ENCODE measurements around the gene HOXC6. TPM values are rescaled to one million over a fixed set of nuclear protein-coding genes. Genes with fewer than 3 reads are reported as not detected.

The HOXC6 gene
- total and polyA plus RNA-seq, 2 experiments from 2014 or later = not detected

GRCh38 chr12:54014377-54015017 lies 13.7 kb upstream of the HOXC6 start:
- DNase-seq (ENCODE audit: low read depth in 1 of 2, low spot score in 1 of 2) = no peak
- no peaks in the 10 kb centered on the region for H3K36me3 ChIP-seq
- H3K4me1 ChIP-seq (ENCODE audit: low read depth) = peaks cover 8% of the 10 kb centered on the region
- H3K4me3 ChIP-seq = no peak overlapping the region
- H3K27me3 ChIP-seq = peaks cover 100% of the 10 kb centered on the region
- no peak overlapping the region for H3K27ac ChIP-seq
- TF ChIP-seq CTCF (IDR thresholded peaks at IDR 0.05; ENCODE audit: low read depth, low read length) = no peak
- no peaks in the 10 kb centered on the region for H3K9me3 ChIP-seq (ENCODE audit: low read depth)

- H3K27ac ChIP-seq = no peak overlapping the region
- H3K4me3 ChIP-seq = no peak overlapping the region
Observed at GRCh38 chr12:54015018-54015931, 13.0 kb upstream of the HOXC6 start.

GRCh38 chr12:54016051-54016450 lies 12.2 kb upstream of the HOXC6 start:
- Histone ChIP-seq H3K9me3 (ENCODE audit: low read depth) (no peaks in the 10 kb centered on the region), H3K27me3 (peaks cover 100% of the 10 kb centered on the region), H3K4me3 (no peak overlapping the region), H3K4me1 (ENCODE audit: low read depth) (peaks cover 19% of the 10 kb centered on the region), H3K36me3 (no peaks in the 10 kb centered on the region), H3K27ac (no peak overlapping the region)
- no peak for DNase-seq (ENCODE audit: low read depth in 1 of 2, low spot score in 1 of 2)
- no peak for TF ChIP-seq CTCF (IDR thresholded peaks at IDR 0.05; ENCODE audit: low read depth, low read length)

More at GRCh38 chr12:54015018-54015931, 13.0 kb upstream of the HOXC6 start:
- H3K36me3 ChIP-seq = no peaks in the 10 kb centered on the region
- no peak for TF ChIP-seq CTCF (IDR thresholded peaks at IDR 0.05; ENCODE audit: low read depth, low read length)
- peaks cover 100% of the 10 kb centered on the region for H3K27me3 ChIP-seq
- peaks cover 16% of the 10 kb centered on the region for H3K4me1 ChIP-seq (ENCODE audit: low read depth)
- no peak for DNase-seq (ENCODE audit: low read depth in 1 of 2, low spot score in 1 of 2)
- H3K9me3 ChIP-seq (ENCODE audit: low read depth) = no peaks in the 10 kb centered on the region

GRCh38 chr12:54016478-54016964 lies 11.7 kb upstream of the HOXC6 start:
- H3K36me3 ChIP-seq = no peaks in the 10 kb centered on the region
- no peak for DNase-seq (ENCODE audit: low read depth in 1 of 2, low spot score in 1 of 2)
- H3K27me3 ChIP-seq = peaks cover 100% of the 10 kb centered on the region
- H3K9me3 ChIP-seq (ENCODE audit: low read depth) = no peaks in the 10 kb centered on the region
- no peak overlapping the region for H3K4me3 ChIP-seq
- TF ChIP-seq CTCF (IDR thresholded peaks at IDR 0.05; ENCODE audit: low read depth, low read length) = no peak
- no peak overlapping the region for H3K27ac ChIP-seq
- H3K4me1 ChIP-seq (ENCODE audit: low read depth) = peaks cover 19% of the 10 kb centered on the region

- Histone ChIP-seq H3K4me1 (ENCODE audit: low read depth) (peaks cover 19% of the 10 kb centered on the region), H3K4me3 (peak overlapping the region; percentile 24), H3K36me3 (no peaks in the 10 kb centered on the region), H3K27ac (no peak overlapping the region), H3K27me3 (peaks cover 100% of the 10 kb centered on the region), H3K9me3 (ENCODE audit: low read depth) (no peaks in the 10 kb centered on the region)
- no peak for TF ChIP-seq CTCF (IDR thresholded peaks at IDR 0.05; ENCODE audit: low read depth, low read length)
- DNase-seq (ENCODE audit: low read depth in 1 of 2, low spot score in 1 of 2) = no peak
Observed at GRCh38 chr12:54017027-54017788, 11.0 kb upstream of the HOXC6 start.

Measured in cardiac muscle cell (in vitro differentiated cells and primary cell).